Immature natural killer cell (primary cell): Measurements from ENCODE around the gene MUC5AC. TPM values are rescaled to one million over a fixed set of nuclear protein-coding genes. Genes with fewer than 3 reads are reported as not detected.

ENCODE experiments used
- DNase-seq, 3 donors: peaks; one replicate each; pipeline ENCODE4 v3.0.0; 2022; ENCODE audit warnings: mixed read lengths in 1 of 3
- H3K27ac Mint-ChIP-seq, 6 donors: one replicate each; pipeline ENCODE4 v1.8.0; 2020; ENCODE audit warnings: mixed read lengths in 6 of 6, mild to moderate bottlenecking in 5 of 6, inconsistent platforms in 4 of 6, moderate library complexity in 3 of 6
- H3K27me3 Mint-ChIP-seq, 3 donors: one replicate each; pipeline ENCODE4 v1.8.0; 2020 to 2021; ENCODE audit warnings: low read depth in 3 of 3, mild to moderate bottlenecking in 3 of 3, mixed read lengths in 3 of 3, moderate library complexity in 3 of 3, inconsistent platforms in 1 of 3
- H3K36me3 Mint-ChIP-seq, 3 donors: one replicate each; pipeline ENCODE4 v1.8.0; 2020; ENCODE audit warnings: mixed read lengths in 3 of 3, inconsistent platforms in 2 of 3, mild to moderate bottlenecking in 2 of 3
- H3K4me1 Mint-ChIP-seq, 2 donors: one replicate each; pipeline ENCODE4 v1.8.0; 2020; ENCODE audit warnings: inconsistent platforms in 2 of 2, mild to moderate bottlenecking in 2 of 2, mixed read lengths in 2 of 2, moderate library complexity in 1 of 2
- H3K4me3 Mint-ChIP-seq, 5 donors: one replicate each; pipeline ENCODE4 v1.8.0; 2020; ENCODE audit warnings: mild to moderate bottlenecking in 5 of 5, mixed read lengths in 5 of 5, inconsistent platforms in 3 of 5, moderate library complexity in 3 of 5
- H3K9me3 Mint-ChIP-seq, 6 donors: one replicate each; pipeline ENCODE4 v1.8.0; 2020; ENCODE audit warnings: mild to moderate bottlenecking in 6 of 6, mixed read lengths in 6 of 6, inconsistent platforms in 4 of 6, moderate library complexity in 3 of 6
- polyA plus RNA-seq, 3 donors: library from polyadenylated mRNA; unstranded; fragments of 300-500 nt; fragmentation: Illumina TruSeq; gene quantifications; one replicate each; pipeline ENCODE4 v1.2.3, GENCODE V29; 2021

MUC5AC gene
- polyA plus RNA-seq, 3 donors from 2014 or later, result not detected

DNA sequence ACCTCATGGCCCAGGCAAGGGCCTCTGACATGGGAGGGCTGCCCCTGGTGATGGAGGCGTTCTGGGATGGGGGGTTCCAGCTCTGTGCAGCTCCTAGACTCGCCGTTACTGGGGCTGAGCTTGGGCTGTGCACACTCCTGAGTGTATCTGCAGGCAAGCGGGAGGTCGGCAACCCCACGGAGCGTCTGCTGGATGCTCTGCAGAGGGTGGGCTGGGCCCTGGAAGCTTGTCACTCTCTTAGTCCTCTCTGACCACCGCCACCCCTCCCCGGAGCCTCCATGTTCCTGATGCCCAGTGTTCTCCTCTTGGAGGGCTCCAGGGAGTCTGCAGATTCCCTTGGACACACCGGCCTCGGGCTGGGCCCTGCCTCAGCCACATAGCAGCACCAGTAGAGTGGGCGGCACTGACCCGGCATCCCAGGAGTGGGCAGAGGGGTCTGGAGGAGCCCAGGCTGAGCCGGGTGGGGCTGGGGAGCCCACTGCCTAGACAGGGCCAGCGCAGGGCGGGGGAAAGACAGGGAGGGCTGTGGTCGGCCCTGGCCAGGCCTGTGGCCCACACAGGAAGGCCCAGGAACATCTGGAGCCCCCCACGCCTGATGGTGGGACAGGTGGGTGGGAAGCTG lies 44.5 kb downstream of the MUC5AC start:
- H3K36me3 Mint-ChIP-seq, result no peaks in the 10 kb centered on the region
- no peaks in the 10 kb centered on the region for H3K4me1 Mint-ChIP-seq
- no peaks in the 10 kb centered on the region for H3K27me3 Mint-ChIP-seq
- no peaks in the 10 kb centered on the region for H3K9me3 Mint-ChIP-seq
- no peak overlapping the region for H3K4me3 Mint-ChIP-seq
- no peak overlapping the region for H3K27ac Mint-ChIP-seq
- DNase-seq, result no peak

DNA sequence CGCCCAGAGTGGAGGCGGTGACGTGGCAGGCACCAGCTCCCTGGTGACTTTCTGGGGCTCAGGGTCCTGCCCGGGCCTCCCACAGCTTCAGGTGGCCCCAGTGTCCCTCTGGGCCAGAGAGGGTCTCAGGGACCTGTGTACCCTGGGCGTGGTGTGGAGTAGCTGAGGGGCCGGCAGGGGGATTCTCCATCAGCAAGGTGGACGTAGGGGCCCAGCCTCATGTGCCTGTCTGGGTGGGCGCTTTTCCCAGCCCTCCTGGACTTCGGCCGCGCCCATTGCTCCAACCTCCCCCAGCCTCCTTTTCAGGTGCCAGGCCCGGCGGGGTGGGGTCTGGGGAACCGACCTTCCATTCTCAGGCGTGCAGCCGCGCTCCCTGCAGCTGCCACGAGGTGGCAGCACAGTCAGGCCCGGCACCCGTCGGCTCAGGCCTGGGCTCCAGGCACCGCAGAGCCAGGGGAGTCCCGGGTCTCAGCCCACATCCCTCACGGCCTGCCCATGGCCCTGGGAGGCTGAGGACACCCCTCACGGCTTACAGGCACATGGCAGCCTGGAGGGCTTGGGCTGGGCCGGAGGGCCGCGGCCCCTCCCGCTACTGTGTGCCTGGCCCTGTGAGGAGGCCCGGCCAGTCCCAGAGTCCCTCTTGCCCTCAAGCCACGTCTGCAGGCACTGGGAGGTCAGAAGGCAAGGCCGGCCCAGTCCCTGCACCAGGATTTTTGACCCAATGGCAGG lies 45.2 kb downstream of the MUC5AC start:
- Mint-ChIP-seq H3K9me3 (no peaks in the 10 kb centered on the region), H3K36me3 (no peaks in the 10 kb centered on the region), H3K27me3 (no peaks in the 10 kb centered on the region), H3K4me1 (no peaks in the 10 kb centered on the region), H3K4me3 (no peak overlapping the region), H3K27ac (no peak overlapping the region)
- DNase-seq, result peak; percentile 40 to 57 (median 54)

DNA sequence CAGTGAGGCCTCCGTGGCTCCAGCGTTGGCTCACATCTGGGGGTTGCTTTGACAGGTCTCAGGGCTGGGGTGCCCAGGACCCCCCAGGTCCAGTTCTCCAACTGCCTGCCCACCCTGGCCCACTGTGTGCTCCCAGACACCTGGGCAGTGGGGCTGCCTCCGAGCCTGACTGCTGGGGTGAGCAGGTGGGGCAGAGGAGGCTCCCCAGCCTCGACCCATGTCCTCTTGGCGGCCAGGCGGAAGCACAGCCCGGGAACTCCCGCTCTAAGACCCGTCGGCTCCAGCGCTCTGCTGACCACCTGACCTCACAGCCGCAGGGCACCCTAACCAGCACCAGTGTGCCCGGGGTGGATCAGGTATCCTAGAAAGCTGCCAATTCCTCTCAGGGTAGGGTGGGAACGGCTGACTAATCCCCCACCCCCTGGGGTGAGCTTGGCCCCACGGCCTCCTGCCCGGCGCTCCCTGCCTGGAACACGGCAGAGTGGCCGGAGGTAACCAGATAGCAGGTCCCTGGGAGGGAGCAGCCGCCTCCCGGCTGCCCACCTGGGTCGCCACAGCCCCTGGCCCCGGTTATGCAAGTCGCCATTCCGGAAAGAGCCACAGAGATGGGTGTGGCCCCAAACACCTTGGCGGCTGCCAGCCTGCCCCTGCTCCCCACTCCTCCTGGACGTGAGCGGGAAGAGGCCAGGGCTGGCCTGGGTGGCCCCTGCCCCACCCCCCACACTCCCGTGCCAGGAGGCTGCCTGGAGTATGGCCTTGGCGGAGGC lies 45.9 kb downstream of the MUC5AC start:
- H3K36me3 Mint-ChIP-seq, result no peaks in the 10 kb centered on the region

DNA sequence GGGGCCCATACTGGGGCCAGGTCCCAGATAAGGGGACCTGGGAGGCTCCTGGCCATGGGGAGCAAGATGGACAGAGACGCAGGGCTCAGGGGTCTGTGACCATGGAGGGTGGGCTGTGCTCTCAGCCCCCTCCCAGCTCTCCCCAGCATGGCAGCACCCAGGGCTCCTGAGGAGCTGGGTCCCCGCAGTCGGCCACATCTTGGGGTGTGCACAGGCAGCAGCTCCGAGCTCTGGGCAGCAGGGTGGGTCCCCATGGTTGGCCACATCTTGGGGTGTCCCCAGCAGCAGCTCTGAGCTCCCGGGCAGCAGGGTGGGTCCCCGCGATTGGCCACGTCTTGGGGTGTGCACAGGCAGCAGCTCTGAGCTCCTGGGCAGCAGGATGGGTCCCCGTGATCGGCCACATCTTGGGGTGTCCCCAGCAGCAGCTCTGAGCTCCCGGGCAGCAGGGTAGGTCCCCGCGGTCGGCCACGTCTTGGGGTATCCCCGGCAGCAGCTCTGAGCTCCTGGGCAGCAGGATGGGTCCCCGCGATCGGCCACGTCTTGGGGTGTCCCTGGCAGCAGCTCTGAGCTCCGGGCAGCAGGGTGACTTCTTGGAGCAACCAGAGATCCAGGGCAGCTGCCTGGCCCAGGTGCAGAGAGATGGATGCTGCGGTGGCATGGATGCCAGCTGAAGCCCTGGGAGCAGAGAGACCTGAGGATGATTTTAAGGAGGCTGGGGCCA lies 46.8 kb downstream of the MUC5AC start:
- Mint-ChIP-seq H3K27ac (no peak overlapping the region), H3K27me3 (no peaks in the 10 kb centered on the region), H3K36me3 (no peaks in the 10 kb centered on the region), H3K4me1 (no peaks in the 10 kb centered on the region), H3K9me3 (no peaks in the 10 kb centered on the region), H3K4me3 (no peak overlapping the region)
- DNase-seq, result no peak

More for the DNA sequence above, 45.9 kb downstream of the MUC5AC start:
- H3K4me3 Mint-ChIP-seq, result no peak overlapping the region
- H3K27me3 Mint-ChIP-seq, result no peaks in the 10 kb centered on the region
- H3K4me1 Mint-ChIP-seq, result no peaks in the 10 kb centered on the region
- H3K9me3 Mint-ChIP-seq, result no peaks in the 10 kb centered on the region
- H3K27ac Mint-ChIP-seq, result no peak overlapping the region
- no peak for DNase-seq

DNA sequence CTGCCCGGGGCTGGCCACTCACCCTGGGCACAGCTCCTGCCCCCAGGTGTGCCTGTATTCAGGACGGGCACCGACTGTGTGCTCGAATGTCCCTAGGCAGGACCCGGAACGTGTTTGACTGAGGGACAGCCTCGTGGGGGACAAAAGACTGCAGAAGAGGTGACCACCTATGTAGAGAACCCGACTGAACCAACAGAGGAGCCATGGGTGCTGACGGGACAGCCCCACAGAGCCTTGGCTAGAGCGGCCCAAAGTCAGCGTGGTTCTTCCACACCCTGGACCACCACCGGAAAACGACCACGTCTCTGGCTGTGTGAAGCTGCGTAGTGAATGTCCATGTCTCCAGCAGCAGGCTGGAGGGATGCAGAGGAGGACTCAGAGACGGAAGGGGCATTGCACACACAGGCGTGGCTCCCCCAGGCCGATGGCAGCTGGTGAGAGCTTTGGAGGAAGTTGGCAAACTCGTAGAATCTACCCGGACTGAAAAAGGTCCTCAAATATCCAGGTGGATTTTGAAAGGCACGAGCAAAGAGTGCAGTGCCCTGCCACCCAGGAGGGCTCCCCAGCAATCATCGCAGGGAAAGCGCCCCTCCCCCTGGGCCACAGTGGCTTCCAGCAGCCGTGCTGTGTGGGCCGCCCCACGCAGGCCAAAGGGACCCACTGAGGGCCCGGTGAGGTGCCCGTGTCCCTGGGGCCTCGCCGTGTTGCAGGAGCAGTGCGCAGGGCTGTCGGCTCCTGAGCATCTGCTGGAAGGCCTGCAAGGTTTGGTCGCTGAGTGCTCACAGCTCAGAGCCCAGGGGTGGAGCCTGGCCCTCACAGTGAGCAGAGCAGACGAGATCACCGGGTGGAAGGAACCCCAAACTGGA lies 47.6 kb downstream of the MUC5AC start:
- no peak for DNase-seq
- peaks cover 0 to 3% (median 0%) of the 10 kb centered on the region in 6 donors for H3K9me3 Mint-ChIP-seq
- peaks cover 0 to 2% (median 2%) of the 10 kb centered on the region in 3 donors for H3K27me3 Mint-ChIP-seq
- no peak overlapping the region for H3K4me3 Mint-ChIP-seq
- no peak overlapping the region for H3K27ac Mint-ChIP-seq
- H3K36me3 Mint-ChIP-seq, result no peaks in the 10 kb centered on the region
- no peaks in the 10 kb centered on the region for H3K4me1 Mint-ChIP-seq

DNA sequence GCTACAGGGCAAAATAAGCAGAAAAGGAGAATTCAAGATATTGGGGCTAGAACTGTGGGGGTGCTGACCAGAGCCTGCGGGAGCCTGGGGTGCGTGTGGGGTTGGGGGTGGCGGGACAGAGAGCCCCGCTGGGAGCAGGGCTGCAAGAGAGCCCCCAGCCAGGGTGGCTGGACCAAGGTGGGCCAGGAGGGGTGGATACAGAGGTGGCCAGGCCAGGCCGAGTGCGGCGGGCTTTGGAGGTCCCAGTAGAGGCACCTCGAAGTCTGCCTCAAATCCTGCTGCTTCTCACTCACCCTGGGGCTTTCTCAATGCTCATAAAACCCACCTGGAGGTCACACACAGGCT lies 48.2 kb downstream of the MUC5AC start:
- H3K9me3 Mint-ChIP-seq, result peaks cover under 1 to 3% (median 2%) of the 10 kb centered on the region in 6 donors
- H3K4me3 Mint-ChIP-seq, result no peak overlapping the region
- H3K27ac Mint-ChIP-seq, result no peak overlapping the region
- no peaks in the 10 kb centered on the region for H3K4me1 Mint-ChIP-seq
- peaks cover 0 to 1% (median 0%) of the 10 kb centered on the region in 3 donors for H3K36me3 Mint-ChIP-seq
- DNase-seq, result no peak
- H3K27me3 Mint-ChIP-seq, result peaks cover 2 to 6% (median 3%) of the 10 kb centered on the region in 3 donors

DNA sequence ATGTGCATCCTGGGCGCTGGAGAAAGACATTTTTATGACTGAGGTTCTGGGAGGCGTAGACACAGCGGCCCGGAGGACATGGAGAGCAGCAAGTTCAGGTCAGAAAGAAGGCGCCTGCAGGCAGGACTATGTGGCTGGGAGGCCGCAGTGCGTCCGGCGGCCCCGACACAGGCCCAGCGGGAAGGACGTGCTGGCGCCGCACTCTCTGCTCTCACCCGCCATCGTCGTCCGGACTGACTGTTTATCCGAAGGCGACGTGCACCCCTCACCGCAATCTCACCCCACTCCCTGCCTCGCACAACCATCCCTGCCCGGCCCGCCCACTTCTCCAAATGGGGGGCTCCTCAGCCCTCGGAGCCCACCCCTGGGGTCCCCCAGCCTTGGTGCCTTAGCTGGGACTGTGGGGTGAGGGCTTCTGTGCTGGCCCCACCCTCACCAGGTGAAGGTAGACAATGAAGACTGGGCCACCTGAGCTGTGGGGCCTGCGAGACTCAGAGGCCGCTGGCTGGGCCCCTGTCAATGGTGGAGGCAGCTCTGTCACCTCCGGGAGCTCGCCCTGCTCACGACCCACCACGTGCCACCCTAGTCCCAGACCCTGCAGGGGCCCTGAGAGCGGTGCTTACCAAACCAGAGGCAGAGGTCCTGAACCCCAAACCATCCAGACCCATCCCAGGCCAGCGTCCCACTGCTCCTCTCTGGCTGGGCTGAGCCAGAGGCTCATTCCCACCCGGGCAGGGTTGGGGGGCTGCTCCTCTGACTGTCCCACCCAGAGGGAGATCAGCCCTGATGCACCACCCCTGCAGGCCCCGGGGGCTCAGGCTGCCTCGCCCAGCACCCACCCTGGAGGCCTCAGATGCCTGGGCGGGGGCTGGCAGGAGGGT lies 48.9 kb downstream of the MUC5AC start:
- peaks cover 3 to 9% (median 8%) of the 10 kb centered on the region in 6 donors for H3K9me3 Mint-ChIP-seq
- DNase-seq, result no peak
- peaks cover 3 to 12% (median 7%) of the 10 kb centered on the region in 3 donors for H3K27me3 Mint-ChIP-seq
- peaks cover 5 to 8% (median 5%) of the 10 kb centered on the region in 3 donors for H3K36me3 Mint-ChIP-seq
- H3K4me3 Mint-ChIP-seq, result no peak overlapping the region
- H3K4me1 Mint-ChIP-seq, result no peaks in the 10 kb centered on the region
- no peak overlapping the region for H3K27ac Mint-ChIP-seq

DNA sequence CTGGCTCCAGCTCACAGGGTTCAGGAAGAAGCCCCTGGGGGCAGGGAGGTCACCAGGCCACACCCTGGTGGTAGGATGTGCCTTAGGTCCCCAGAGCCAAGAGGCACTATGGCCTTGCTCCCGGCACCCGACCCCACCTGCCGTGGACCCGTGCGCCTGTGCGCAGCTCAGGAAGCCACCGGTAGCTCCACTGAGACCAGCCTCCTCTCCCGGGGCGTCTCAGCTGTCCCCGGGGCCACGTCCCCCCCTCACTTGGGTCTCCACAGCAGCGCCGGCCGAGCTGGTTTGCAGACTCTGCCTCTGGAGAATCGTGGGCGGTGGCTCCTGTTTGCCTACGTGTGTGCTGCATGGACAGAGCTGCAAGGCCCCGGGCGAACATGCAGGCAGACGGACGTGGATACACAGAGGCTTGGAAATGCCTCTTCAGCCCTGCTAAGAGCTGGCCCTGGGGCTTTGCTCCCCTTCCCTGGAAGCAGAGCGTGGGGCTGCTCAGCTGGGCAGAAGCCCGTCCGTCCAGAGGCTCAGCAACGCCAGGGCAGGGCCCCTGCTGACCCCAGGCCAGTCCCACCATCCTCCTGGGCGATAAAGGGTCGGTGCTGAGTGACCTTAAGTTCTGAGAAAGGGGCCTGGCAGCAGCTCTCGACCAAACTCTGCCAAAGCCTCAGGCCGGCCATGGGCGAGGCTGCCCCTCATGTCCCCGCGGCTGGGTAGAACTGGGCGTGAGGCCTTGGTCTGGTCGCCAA lies 49.8 kb downstream of the MUC5AC start:
- Mint-ChIP-seq H3K9me3 (peaks cover 7 to 18% (median 16%) of the 10 kb centered on the region in 6 donors), H3K4me1 (no peaks in the 10 kb centered on the region), H3K4me3 (no peak overlapping the region), H3K27me3 (peaks cover 3 to 14% (median 9%) of the 10 kb centered on the region in 3 donors), H3K27ac (no peak overlapping the region), H3K36me3 (peaks cover 5 to 13% (median 10%) of the 10 kb centered on the region in 3 donors)
- DNase-seq, result no peak

DNA sequence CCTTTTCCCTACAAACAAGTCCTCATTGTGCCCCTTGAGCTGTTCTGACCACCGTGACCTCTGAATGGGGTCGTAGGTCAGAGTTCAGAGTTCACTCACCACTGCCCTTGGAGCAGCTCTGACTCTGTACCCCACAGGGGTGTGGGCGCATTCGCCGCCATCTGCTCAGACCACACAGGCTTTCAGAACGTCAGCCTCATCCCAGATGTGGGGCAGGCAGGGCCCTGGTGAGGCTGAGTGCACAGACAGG lies 50.3 kb downstream of the MUC5AC start:
- Mint-ChIP-seq H3K9me3 (peaks cover 7 to 23% (median 18%) of the 10 kb centered on the region in 6 donors), H3K4me1 (no peaks in the 10 kb centered on the region), H3K27me3 (peaks cover 3 to 14% (median 9%) of the 10 kb centered on the region in 3 donors), H3K36me3 (peaks cover 5 to 13% (median 10%) of the 10 kb centered on the region in 3 donors), H3K4me3 (no peak overlapping the region), H3K27ac (no peak overlapping the region)
- no peak for DNase-seq

DNA sequence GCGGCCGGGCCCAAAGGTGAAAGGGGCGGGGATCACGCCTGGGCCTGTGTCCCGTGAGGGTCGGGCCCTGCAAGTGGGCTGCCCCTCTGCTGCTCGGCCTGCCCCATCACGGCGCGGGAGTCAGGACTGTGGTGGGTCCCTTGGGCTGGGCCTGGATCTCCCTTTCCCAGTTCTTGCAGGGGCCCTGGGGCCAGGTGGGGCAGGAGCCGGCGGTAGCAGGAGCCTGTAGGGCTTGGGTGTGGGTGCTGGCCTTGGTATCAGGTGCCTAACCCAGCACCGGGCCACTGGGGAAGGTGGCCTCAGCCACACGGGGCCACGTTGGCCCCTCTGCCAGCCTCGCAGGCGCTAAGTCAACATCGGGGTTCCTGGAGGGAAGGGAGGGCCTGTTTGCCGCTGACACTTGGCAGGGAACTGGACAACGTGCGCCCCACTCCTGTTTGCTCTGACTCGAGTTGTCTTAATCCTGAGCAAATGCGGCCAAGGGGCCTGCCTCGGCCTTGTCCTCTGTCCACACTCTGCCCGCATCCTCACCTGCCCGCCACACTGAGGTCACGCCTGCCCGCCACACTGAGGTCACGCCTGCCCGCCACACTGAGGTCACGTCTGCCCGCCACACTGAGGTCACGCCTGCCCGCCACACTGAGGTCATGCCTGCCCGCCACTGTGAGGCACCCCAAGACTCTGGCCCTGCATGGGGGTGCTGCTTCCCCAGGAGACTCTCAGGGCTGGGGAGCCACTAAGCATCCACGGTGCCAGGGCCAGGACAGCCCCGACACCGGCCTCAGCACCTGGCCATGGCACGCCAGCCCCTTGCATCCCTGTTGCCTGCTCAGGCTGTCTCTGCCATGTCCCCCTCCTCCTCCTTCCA lies 50.9 kb downstream of the MUC5AC start:
- Mint-ChIP-seq H3K4me3 (no peak overlapping the region), H3K27ac (no peak overlapping the region), H3K4me1 (no peaks in the 10 kb centered on the region), H3K27me3 (peaks cover 3 to 14% (median 9%) of the 10 kb centered on the region in 3 donors), H3K36me3 (peaks cover 5 to 13% (median 10%) of the 10 kb centered on the region in 3 donors), H3K9me3 (peaks cover 8 to 25% (median 20%) of the 10 kb centered on the region in 6 donors)
- DNase-seq, result no peak

DNA sequence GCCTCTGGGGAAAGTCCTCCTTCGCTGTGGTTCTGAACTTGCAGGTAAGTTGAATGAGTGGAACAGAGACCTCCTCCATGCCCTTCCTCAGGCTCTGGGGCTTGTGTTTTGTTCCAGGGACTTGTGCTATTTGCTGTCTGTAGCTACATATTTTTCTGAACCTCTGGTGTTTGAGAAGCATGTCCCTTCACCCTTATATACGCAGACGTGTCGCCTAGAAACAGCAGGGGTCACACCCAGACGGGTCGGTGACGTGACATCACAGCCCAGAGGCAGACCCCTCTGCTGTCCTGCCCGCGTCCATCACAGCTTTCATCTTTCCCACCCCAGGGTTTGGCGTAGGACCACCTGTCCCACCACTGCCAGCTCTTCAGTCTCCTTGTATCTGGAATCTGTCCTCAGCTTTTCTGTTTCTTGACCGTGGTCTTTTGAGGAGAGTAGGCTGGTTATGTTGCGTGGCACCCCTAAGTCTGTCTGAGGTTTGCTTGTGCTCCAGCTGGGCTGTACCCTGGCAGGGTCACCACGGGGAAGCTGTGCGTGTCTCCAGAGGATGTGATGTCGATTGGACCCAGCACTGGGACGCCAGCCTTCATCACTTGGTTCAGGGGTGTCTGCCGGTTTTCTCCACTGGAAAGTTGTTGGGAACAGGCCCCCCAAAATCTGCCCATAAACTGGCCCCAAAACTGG lies 51.8 kb downstream of the MUC5AC start:
- no peak overlapping the region for H3K27ac Mint-ChIP-seq
- peaks cover 5 to 13% (median 10%) of the 10 kb centered on the region in 3 donors for H3K36me3 Mint-ChIP-seq
- H3K4me1 Mint-ChIP-seq, result no peaks in the 10 kb centered on the region
- H3K9me3 Mint-ChIP-seq, result peaks cover 8 to 25% (median 20%) of the 10 kb centered on the region in 6 donors
- peaks cover 6 to 14% (median 9%) of the 10 kb centered on the region in 3 donors for H3K27me3 Mint-ChIP-seq
- H3K4me3 Mint-ChIP-seq, result no peak overlapping the region
- no peak for DNase-seq
